H1 (cell line): ENCODE results near the gene USP10. TPM values are rescaled to one million over a fixed set of nuclear protein-coding genes. Genes with fewer than 3 reads are reported as not detected.
A peak's percentile ranks its signal among the peaks of the same experiment; 100 is the strongest.

ENCODE experiments used
- CTCF ChIA-PET: fragments of 300-600 bp; sonication (Branson Sonifier 250); formaldehyde crosslinking; loops from one replicate; lab custom pipeline; 2021; ENCODE audit not compliant: partially characterized antibody; lab: Charles Lee
- POLR2A ChIA-PET: fragments of 300-600 bp; sonication (Branson Sonifier 250); formaldehyde crosslinking; loops from one replicate; lab custom pipeline; 2021; ENCODE audit warnings: inconsistent platforms; ENCODE audit not compliant: partially characterized antibody; lab: Charles Lee
- DNase-seq, 2 experiments: peaks; one replicate each; pipeline versions ENCODE4 v3.0.0 to v3.0.0-alpha.2; 2010 to 2022; ENCODE audit warnings: low spot score in 2 of 2, low read depth in 1 of 2, mixed read lengths in 1 of 2
- FAIRE-seq: peaks from 2 replicates; lab custom pipeline; 2011; peaks lifted over from hg19 to GRCh38; lab: Jason Lieb, UNC
- H2AFZ ChIP-seq: 2 replicates; pipeline ENCODE4 v1.8.1; 2012; ENCODE audit warnings: low read length, inconsistent platforms
- H2AK5ac ChIP-seq: 2 replicates; pipeline ENCODE4 v1.6.1; 2013; ENCODE audit warnings: low read depth, low read length
- H2BK120ac ChIP-seq: replicated peaks from 2 replicates; pipeline ENCODE3; 2013; ENCODE audit warnings: low read depth, low read length, inconsistent platforms
- H2BK12ac ChIP-seq: 2 replicates; pipeline ENCODE4 v1.6.1; 2013; ENCODE audit warnings: low read depth, low read length
- H2BK15ac ChIP-seq: 2 replicates; pipeline ENCODE4 v1.6.1; 2013; ENCODE audit warnings: low read length
- H2BK20ac ChIP-seq: 2 replicates; pipeline ENCODE4 v1.6.1; 2013; ENCODE audit warnings: low read length
- H2BK5ac ChIP-seq: 2 replicates; pipeline ENCODE4 v1.6.1; 2013; ENCODE audit warnings: low read depth, low read length
- H3K14ac ChIP-seq: 2 replicates; pipeline ENCODE4 v1.6.1; 2013; ENCODE audit warnings: inconsistent platforms; ENCODE audit not compliant: insufficient read length
- H3K18ac ChIP-seq: 2 replicates; pipeline ENCODE4 v1.6.1; 2013; ENCODE audit warnings: low read length; ENCODE audit errors: extremely low read depth
- H3K23ac ChIP-seq: 2 replicates; pipeline ENCODE4 v1.6.1; 2013; ENCODE audit warnings: inconsistent platforms; ENCODE audit not compliant: insufficient read length
- H3K23me2 ChIP-seq: 2 replicates; pipeline ENCODE4 v1.6.1; 2013; ENCODE audit warnings: low read depth, low read length
- H3K27ac ChIP-seq: 2 replicates; pipeline ENCODE4 v1.6.1; 2011; ENCODE audit warnings: low read depth, low read length, inconsistent platforms
- H3K27me3 ChIP-seq, 4 experiments: replicated peaks in 1 of 4; 1 replicate in 1 of 4; 2 replicates in 3 of 4; pipeline versions ENCODE4 v1.6.1 to v1.8.1; 2011 to 2013; ENCODE audit warnings: low read length in 3 of 4, mild to moderate bottlenecking in 3 of 4, inconsistent platforms in 2 of 4, mixed read lengths in 2 of 4, moderate library complexity in 1 of 4; ENCODE audit not compliant: control insufficient read depth in 3 of 4, insufficient read depth in 3 of 4; ENCODE audit errors: extremely low read depth in 1 of 4
- H3K36me3 ChIP-seq, 4 experiments: 2 replicates each; pipeline versions ENCODE4 v1.6.1 to v1.8.1; 2011 to 2013; ENCODE audit warnings: mild to moderate bottlenecking in 4 of 4, low read length in 3 of 4, moderate library complexity in 2 of 4, control low read depth in 1 of 4, inconsistent platforms in 1 of 4; ENCODE audit not compliant: insufficient read depth in 4 of 4, control insufficient read depth in 2 of 4
- H3K4ac ChIP-seq: replicated peaks from 2 replicates; pipeline ENCODE3; 2013; ENCODE audit warnings: low read length, low read depth, mixed read lengths, inconsistent platforms; ENCODE audit not compliant: insufficient read length
- H3K4me1 ChIP-seq, 4 experiments: replicated peaks in 1 of 4; 1 replicate in 1 of 4; 2 replicates in 3 of 4; pipeline versions ENCODE4 v1.6.1 to v1.8.1; 2011 to 2013; ENCODE audit warnings: low read length in 3 of 4, inconsistent platforms in 2 of 4, mixed read lengths in 1 of 4; ENCODE audit not compliant: insufficient read depth in 4 of 4, control insufficient read depth in 3 of 4
- H3K4me2 ChIP-seq, 2 experiments: 2 replicates each; pipeline versions ENCODE4 v1.6.1 to v1.8.1; 2011 to 2013; ENCODE audit warnings: low read depth in 2 of 2, low read length in 2 of 2, control low read depth in 1 of 2, inconsistent platforms in 1 of 2, mild to moderate bottlenecking in 1 of 2; ENCODE audit not compliant: insufficient read depth in 1 of 2
- H3K4me3 ChIP-seq, 4 experiments: fragments of 200-600, 300-600 bp in 1 of 4; sonication (generic), shearing (Covaris generic), sonication (Bioruptor Twin) in 1 of 4; 2 replicates each; pipeline versions ENCODE4 v1.5.1 to v1.8.1; 2011 to 2016; ENCODE audit warnings: low read length in 4 of 4, low read depth in 3 of 4, control low read depth in 2 of 4, inconsistent platforms in 2 of 4, mild to moderate bottlenecking in 2 of 4, mixed read lengths in 1 of 4, moderate library complexity in 1 of 4; ENCODE audit not compliant: insufficient read depth in 2 of 4; ENCODE audit errors: extremely low read depth in 1 of 4
- H3K56ac ChIP-seq: replicated peaks from 2 replicates; pipeline ENCODE3; 2013; ENCODE audit warnings: low read depth, mild to moderate bottlenecking, mixed read lengths, low read length, inconsistent platforms; ENCODE audit not compliant: insufficient read length
- H3K79me1 ChIP-seq: 2 replicates; pipeline ENCODE4 v1.6.1; 2013; ENCODE audit warnings: low read depth, low read length, control low read depth
- H3K79me2 ChIP-seq, 2 experiments: 2 replicates each; pipeline versions ENCODE4 v1.6.1 to v1.8.1; 2012 to 2013; ENCODE audit warnings: low read length in 2 of 2, mild to moderate bottlenecking in 2 of 2, inconsistent platforms in 1 of 2; ENCODE audit not compliant: insufficient read depth in 2 of 2, control insufficient read depth in 1 of 2
- H3K9ac ChIP-seq, 4 experiments: replicated peaks in 1 of 4; 1 replicate in 1 of 4; 2 replicates in 3 of 4; pipeline versions ENCODE4 v1.6.1 to v1.8.1; 2011 to 2013; ENCODE audit warnings: low read depth in 3 of 4, low read length in 3 of 4, control low read depth in 2 of 4, mild to moderate bottlenecking in 2 of 4, moderate library complexity in 2 of 4, inconsistent platforms in 1 of 4; ENCODE audit errors: extremely low read depth in 1 of 4
- H3K9me3 ChIP-seq, 2 experiments: 2 replicates each; pipeline versions ENCODE4 v1.6.1 to v1.8.1; 2012 to 2013; ENCODE audit warnings: mild to moderate bottlenecking in 2 of 2, moderate library complexity in 2 of 2, control low read depth in 1 of 2, inconsistent platforms in 1 of 2, low read depth in 1 of 2, low read length in 1 of 2, mixed read lengths in 1 of 2; ENCODE audit not compliant: insufficient read depth in 2 of 2
- H4K20me1 ChIP-seq, 2 experiments: replicated peaks in 1 of 2; 2 replicates each; pipeline versions ENCODE3 to v1.8.1; 2011 to 2013; ENCODE audit warnings: inconsistent platforms in 2 of 2, low read length in 2 of 2, mild to moderate bottlenecking in 1 of 2; ENCODE audit not compliant: insufficient read depth in 2 of 2, control insufficient read depth in 1 of 2
- H4K5ac ChIP-seq: 2 replicates; pipeline ENCODE4 v1.6.1; 2013; ENCODE audit warnings: low read length, low read depth, mixed read lengths, inconsistent platforms; ENCODE audit not compliant: insufficient read length
- H4K8ac ChIP-seq: 2 replicates; pipeline ENCODE4 v1.8.0; 2013; ENCODE audit warnings: mild to moderate bottlenecking, moderate library complexity, low read length, inconsistent platforms; ENCODE audit not compliant: insufficient read depth; ENCODE audit errors: extremely low read depth
- H4K91ac ChIP-seq: replicated peaks from 2 replicates; pipeline ENCODE3; 2013; ENCODE audit warnings: low read length, mixed read lengths, inconsistent platforms; ENCODE audit not compliant: insufficient read length
- CREB1 ChIP-seq: IDR thresholded peaks from 2 replicates; pipeline ENCODE4 v1.6.1; 2012; ENCODE audit warnings: inconsistent platforms
- EZH2 ChIP-seq: fragments of 200-600 bp; sonication (generic); IDR thresholded peaks from 2 replicates; pipeline ENCODE4 v1.7.1; 2012; ENCODE audit warnings: low read depth, mild to moderate bottlenecking, moderate library complexity, low read length, inconsistent platforms; ENCODE audit not compliant: severe bottlenecking
- GTF2F1 ChIP-seq: IDR thresholded peaks from 2 replicates; pipeline ENCODE4 v1.6.1; 2012; ENCODE audit warnings: low read depth, low read length, improper control_type of control experiment, borderline replicate concordance
- KDM5A ChIP-seq: fragments of 200-600 bp; IDR thresholded peaks from 2 replicates; pipeline ENCODE4 v1.7.1; 2012; ENCODE audit warnings: mild to moderate bottlenecking, low read length, inconsistent platforms, mixed read lengths
- NANOG ChIP-seq: IDR thresholded peaks from 2 replicates; pipeline ENCODE4 v1.6.1; 2011; ENCODE audit warnings: low read length, low read depth, mild to moderate bottlenecking, inconsistent platforms; ENCODE audit not compliant: insufficient read depth, poor library complexity, severe bottlenecking
- POLR2AphosphoS5 ChIP-seq: IDR thresholded peaks from 2 replicates; pipeline ENCODE4 v1.6.1; 2011; ENCODE audit warnings: low read depth, low read length
- POU5F1 ChIP-seq: IDR thresholded peaks from 2 replicates; pipeline ENCODE4 v1.6.1; 2011; ENCODE audit warnings: low read depth, mild to moderate bottlenecking, low read length, moderate library complexity
- RBBP5 ChIP-seq: IDR thresholded peaks from 2 replicates; pipeline ENCODE4 v1.7.1; 2012; ENCODE audit warnings: low read depth, mild to moderate bottlenecking, inconsistent platforms, low read length, moderate library complexity, borderline replicate concordance
- TAF1 ChIP-seq: IDR thresholded peaks from 2 replicates; pipeline ENCODE4 v1.6.1; 2011; ENCODE audit warnings: mild to moderate bottlenecking, low read depth, low read length
- YY1 ChIP-seq: IDR thresholded peaks from 2 replicates; pipeline ENCODE4 v1.6.1; 2011; ENCODE audit warnings: low read depth, mild to moderate bottlenecking, low read length
- ZNF274 ChIP-seq: IDR thresholded peaks from 2 replicates; pipeline ENCODE4 v1.7.0; 2012; ENCODE audit warnings: low read length, borderline replicate concordance; ENCODE audit errors: extremely low read depth
- WGBS, 2 experiments: shearing (Covaris generic) in 1 of 2; methylation state at CpG; one replicate each; pipeline versions ENCODE4 v1.1.6 to v1.1.7; 2013 to 2015; ENCODE audit warnings: low lambda C conversion rate in 2 of 2, mixed read lengths in 2 of 2, inconsistent platforms in 1 of 2, low coverage in 1 of 2, missing lambda C conversion rate in 1 of 2; ENCODE audit not compliant: insufficient replicate concordance in 2 of 2, insufficient coverage in 1 of 2, insufficient read length in 1 of 2; ENCODE audit errors: extremely low coverage in 1 of 2, missing lambda C conversion rate in 1 of 2; 5-methylcytosine and 5-hydroxymethylcytosine counted together
- polyA plus RNA-seq, 7 experiments: library from polyadenylated mRNA; depleted of rRNA in 3 of 7; stranded (reverse) in 5 of 7; unstranded in 2 of 7; fragments of >200 nt in 5 of 7; fragments of 200-250 nt in 2 of 7; gene quantifications; 1 replicate in 5 of 7; 2 replicates in 1 of 7; 4 replicates in 1 of 7; pipeline versions ENCODE4 v1.2.1 to v1.2.3, GENCODE V29; 2011 to 2013; ENCODE audit warnings: missing spikeins in 2 of 7, mixed read lengths in 2 of 7
- total RNA-seq: library from RNA; stranded (reverse); fragmentation: NEBNext Ultra II Directional; extraction: Animal tissue kit (Norgen Biotek cat#: 25700); gene quantifications from 2 replicates; pipeline ENCODE4 v1.2.1, GENCODE V29; 2021
- TF ChIP-seq, protein P1 (sequence below): IDR thresholded peaks from 2 replicates; pipeline ENCODE4 v1.6.1; 2011; ENCODE audit warnings: low read depth, mild to moderate bottlenecking, low read length; ENCODE audit not compliant: insufficient read depth

USP10 gene
- total and polyA plus RNA-seq, 2 of the 8 experiments (the other 6 are each of a cell fraction or from before 2014, with no cell fraction given), result 171 to 195 TPM

DNA sequence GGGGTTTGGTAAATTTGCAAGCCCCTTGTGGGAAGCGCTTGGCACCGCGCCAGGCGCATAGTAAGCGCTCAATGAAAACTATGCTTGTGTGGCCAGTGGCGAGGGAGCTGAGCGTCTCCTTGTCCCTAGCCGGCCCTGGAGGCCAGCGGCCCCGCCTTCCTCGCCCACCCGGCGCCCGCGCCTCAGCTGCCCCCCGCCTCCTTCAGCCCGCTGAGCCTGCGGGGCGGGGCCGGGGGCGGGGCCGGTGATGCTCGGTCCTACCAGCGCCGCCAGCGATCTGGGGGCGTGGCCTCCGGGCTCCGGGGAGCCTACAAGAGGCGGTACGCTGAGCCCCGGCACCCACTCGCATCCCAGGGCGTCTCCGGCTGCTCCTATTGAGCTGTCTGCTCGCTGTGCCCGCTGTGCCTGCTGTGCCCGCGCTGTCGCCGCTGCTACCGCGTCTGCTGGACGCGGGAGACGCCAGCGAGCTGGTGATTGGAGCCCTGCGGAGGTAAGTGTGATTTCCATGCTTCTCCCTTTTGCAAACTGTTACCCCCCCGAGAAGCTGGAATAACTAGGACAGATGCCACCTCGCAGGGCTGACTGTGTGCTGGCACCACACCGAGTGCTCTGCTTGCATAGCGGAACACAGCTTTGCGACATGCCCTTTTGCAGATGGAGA, 120.0 kb downstream of the USP10 start, which contains the start of gene CRISPLD2:
TSS of gene CRISPLD2 (plus strand) at position 342 of the 661 bp plus-strand sequence. CDS start 18,511 bp downstream, outside the sequence.
- Histone ChIP-seq H3K4me1 (peaks cover 0 to 6% (median 3%) of the 10 kb centered on the region in 4 experiments; a peak in 6 of 7 replicates), H3K9me3 (no peaks in the 10 kb centered on the region), H4K5ac (no peak within 1 kb of the TSS), H3K36me3 (no peaks in the 10 kb centered on the region), H3K27me3 (peaks cover 5 to 28% (median 21%) of the 10 kb centered on the region in 4 experiments), H3K4me3 (peak within 1 kb of the TSS; percentile 18 to 67 (median 61)), H2BK12ac (peak within 1 kb of the TSS; percentile 97; the same call in 1 of the 2 replicates), H3K4me2 (peak within 1 kb of the TSS; percentile 65 to 92), H2BK5ac (no peak within 1 kb of the TSS), H4K91ac (no peak within 1 kb of the TSS), H3K23me2 (peaks cover 5% of the 10 kb centered on the region; the same call in 1 of the 2 replicates), H2BK20ac (no peak within 1 kb of the TSS), H3K18ac (peak within 1 kb of the TSS; percentile 62), H2AK5ac (no peak within 1 kb of the TSS), H4K8ac (peak within 1 kb of the TSS; percentile 42; the same call in 1 of the 2 replicates), H3K27ac (no peak within 1 kb of the TSS), H3K56ac (no peak within 1 kb of the TSS), H2AFZ (peak within 1 kb of the TSS; percentile 47), H3K23ac (no peak within 1 kb of the TSS), H3K14ac (no peak within 1 kb of the TSS), H3K79me2 (no peaks in the 10 kb centered on the region), H2BK120ac (no peak within 1 kb of the TSS), H3K4ac (no peak within 1 kb of the TSS), H3K79me1 (no peaks in the 10 kb centered on the region), H4K20me1 (no peaks in the 10 kb centered on the region), H2BK15ac (peak within 1 kb of the TSS; percentile 46; the same call in 1 of the 2 replicates), H3K9ac (no peak within 1 kb of the TSS)
- no peak for FAIRE-seq
- ChIA-PET POLR2A (interaction anchor here (1.0 to 3.8 kb wide), 10 partner anchors 10 to 24 kb away, joined by 3 to 13 read pairs (median 4); no protein-coding TSS in a partner anchor), CTCF (interaction anchor here (0.6 to 2.2 kb wide), 11 partner anchors 9 to 203 kb away, joined by 3 to 8 read pairs (median 4); no protein-coding TSS in a partner anchor)
- WGBS, 2 experiments, result 11% methylated on average over 24 of the region's 53 CpGs; no CpG with 5 or more reads in 1 of the 2 experiments
- peak; percentile 60 to 97 for DNase-seq
- TF ChIP-seq NANOG (peak; percentile 19), EZH2 (peak; percentile 6), POLR2AphosphoS5 (peak; percentile 53; the same call in 1 of the 2 replicates), KDM5A (no peak), CREB1 (no peak; the same call in 1 of the 2 replicates), ZNF274 (no peak), YY1 (no peak), RBBP5 (no peak), GTF2F1 (no peak), POU5F1 (no peak), TAF1 (peak; percentile 43; the same call in 1 of the 2 replicates)
- TF ChIP-seq, protein P1, sequence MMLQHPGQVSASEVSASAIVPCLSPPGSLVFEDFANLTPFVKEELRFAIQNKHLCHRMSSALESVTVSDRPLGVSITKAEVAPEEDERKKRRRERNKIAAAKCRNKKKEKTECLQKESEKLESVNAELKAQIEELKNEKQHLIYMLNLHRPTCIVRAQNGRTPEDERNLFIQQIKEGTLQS, result no peak
